ENCODE measurements around the gene GPR176. TPM values are rescaled to one million over a fixed set of nuclear protein-coding genes. Genes with fewer than 3 reads are reported as not detected.
A peak's percentile ranks its signal among the peaks of the same experiment; 100 is the strongest.

The GPR176 gene
- total RNA-seq, result 1 to 10 TPM in 1 of 2 donors, under 1 TPM in 1; 0.85 to 1.5 TPM
- long read RNA-seq, partial matches to known transcripts, result 0 of 1 reads
- long read RNA-seq, other reads (novel, unspliced or antisense), result 0 of 1 reads

GRCh38 chr15:39919748-39920509 lies at the start of gene GPR176:
Gene GPR176, minus strand, starts transcription at chr15:39920266. Its CDS starts 240 bp downstream, at chr15:39920026.
- intact Hi-C loops (cut with DNase I, micrococcal nuclease), result no loop called here
- peak; percentile 46 for ATAC-seq
- peak; percentile 35 to 39 for DNase-seq

GRCh38 chr15:39969002-39969394 lies 48.9 kb upstream of the GPR176 start:
- intact Hi-C loops (cut with DNase I, micrococcal nuclease), result no loop called here
- DNase-seq, result no peak
- no peak for ATAC-seq

GRCh38 chr15:39968273-39969001 lies 48.4 kb upstream of the GPR176 start:
- ATAC-seq, result no peak
- intact Hi-C loops (cut with DNase I, micrococcal nuclease), result no loop called here
- DNase-seq, result no peak

GRCh38 chr15:39966521-39966920 lies 46.5 kb upstream of the GPR176 start:
- no peak for ATAC-seq
- intact Hi-C loops (cut with DNase I, micrococcal nuclease), result no loop called here

GRCh38 chr15:39963786-39964185 lies 43.7 kb upstream of the GPR176 start:
- DNase-seq (no peak), ATAC-seq (no peak)
- intact Hi-C loops (cut with DNase I, micrococcal nuclease), result no loop called here

More at GRCh38 chr15:39966521-39966920, 46.5 kb upstream of the GPR176 start:
- no peak for DNase-seq

GRCh38 chr15:39961051-39961450 lies 41.0 kb upstream of the GPR176 start:
- intact Hi-C loops (cut with DNase I, micrococcal nuclease), result no loop called here
- ATAC-seq, result no peak
- DNase-seq, result no peak

- DNase-seq (no peak), ATAC-seq (peak; percentile 84)
Observed at GRCh38 chr15:39960411-39960810, 40.3 kb upstream of the GPR176 start.

GRCh38 chr15:39959411-39959810 lies 39.3 kb upstream of the GPR176 start:
- intact Hi-C loops (cut with DNase I, micrococcal nuclease), result no loop called here
- DNase-seq, result no peak
- ATAC-seq, result no peak

More at GRCh38 chr15:39960411-39960810, 40.3 kb upstream of the GPR176 start:
- intact Hi-C loops (cut with DNase I, micrococcal nuclease), result no loop called here

GRCh38 chr15:39957481-39957880 lies 37.4 kb upstream of the GPR176 start:
- DNase-seq (no peak), ATAC-seq (no peak)
- intact Hi-C loops (cut with DNase I, micrococcal nuclease), result no loop called here

- intact Hi-C loops (cut with DNase I, micrococcal nuclease), result no loop called here
- no peak for DNase-seq
- no peak for ATAC-seq
Observed at GRCh38 chr15:39953521-39953920, 33.5 kb upstream of the GPR176 start.

- intact Hi-C loops (cut with DNase I, micrococcal nuclease), result no loop called here
- ATAC-seq, result no peak
- DNase-seq, result no peak
Observed at GRCh38 chr15:39951561-39951960, 31.5 kb upstream of the GPR176 start.

- DNase-seq, result no peak
- no peak for ATAC-seq
- intact Hi-C loops (cut with DNase I, micrococcal nuclease), result no loop called here
Observed at GRCh38 chr15:39948817-39949216, 28.8 kb upstream of the GPR176 start.

GRCh38 chr15:39947401-39948197 lies 27.5 kb upstream of the GPR176 start:
- ATAC-seq (no peak), DNase-seq (no peak)
- intact Hi-C loops (cut with DNase I, micrococcal nuclease), result no loop called here

- ATAC-seq, result no peak
- intact Hi-C loops (cut with DNase I, micrococcal nuclease), result no loop called here
Observed at GRCh38 chr15:39946862-39947261, 26.8 kb upstream of the GPR176 start.

GRCh38 chr15:39944726-39945125 lies 24.7 kb upstream of the GPR176 start:
- ATAC-seq (no peak), DNase-seq (no peak)
- intact Hi-C loops (cut with DNase I, micrococcal nuclease), result no loop called here

More at GRCh38 chr15:39946862-39947261, 26.8 kb upstream of the GPR176 start:
- DNase-seq, result no peak

GRCh38 chr15:39942753-39943150 lies 22.7 kb upstream of the GPR176 start:
- no peak for DNase-seq
- no peak for ATAC-seq
- intact Hi-C loops (cut with DNase I, micrococcal nuclease), result no loop called here

- ATAC-seq (no peak), DNase-seq (no peak)
- intact Hi-C loops (cut with DNase I, micrococcal nuclease), result no loop called here
Observed at GRCh38 chr15:39942101-39942752, 22.2 kb upstream of the GPR176 start.

- ATAC-seq, result no peak
- intact Hi-C loops (cut with DNase I, micrococcal nuclease), result no loop called here
- no peak for DNase-seq
Observed at GRCh38 chr15:39939487-39940452, 19.7 kb upstream of the GPR176 start.
